ENCODE measurements around the gene FNDC11. TPM values are rescaled to one million over a fixed set of nuclear protein-coding genes. Genes with fewer than 3 reads are reported as not detected.

The FNDC11 gene
- total and polyA plus RNA-seq, 2 of the 13 experiments (the other 11 are each of a cell fraction or from before 2014, with no cell fraction given): 0.07 TPM; not detected in 1

- TF ChIP-seq MXD1 (CRISPR knock-in tag; IDR thresholded peaks at IDR 0.05) (peak; percentile 34; the same call in 1 of the 2 replicates), JUND (CRISPR knock-in tag; IDR thresholded peaks at IDR 0.05) (no peak), ZNF232 (CRISPR knock-in tag; IDR thresholded peaks at IDR 0.05; ENCODE audit: borderline replicate concordance) (no peak), ZNF383 (CRISPR knock-in tag; IDR thresholded peaks at IDR 0.05; ENCODE audit: borderline replicate concordance) (no peak), ETV6 (CRISPR knock-in tag; conservative IDR thresholded peaks at IDR 0.05) (no peak), ZBTB8A (CRISPR knock-in tag; IDR thresholded peaks at IDR 0.05; ENCODE audit: borderline replicate concordance, low read depth) (no peak), ZNF816 (CRISPR knock-in tag; IDR thresholded peaks at IDR 0.05; ENCODE audit: borderline replicate concordance) (no peak), TRIM24 (CRISPR knock-in tag; IDR thresholded peaks at IDR 0.05) (peak; percentile 59; the same call in 1 of the 2 replicates), SMAD9 (CRISPR knock-in tag; IDR thresholded peaks at IDR 0.05) (no peak), SOX5 (CRISPR knock-in tag; IDR thresholded peaks at IDR 0.05; ENCODE audit: borderline replicate concordance) (0 out of 2 replicates have a peak, but pooled peaks have one; percentile 19), MAFG (CRISPR knock-in tag; IDR thresholded peaks at IDR 0.05) (no peak), KDM1A (CRISPR knock-in tag; IDR thresholded peaks at IDR 0.05) (0 out of 2 replicates have a peak, but pooled peaks have one; percentile 41), ZNF75D (CRISPR knock-in tag; IDR thresholded peaks at IDR 0.05; ENCODE audit: borderline replicate concordance) (no peak), USF2 (IDR thresholded peaks at IDR 0.05; ENCODE audit: low read depth, low read length) (no peak), USF2 (CRISPR knock-in tag; IDR thresholded peaks at IDR 0.05; ENCODE audit: borderline replicate concordance) (no peak), AHR (CRISPR knock-in tag; IDR thresholded peaks at IDR 0.05) (peak; percentile 24; the same call in 1 of the 2 replicates), SNRNP70 (IDR thresholded peaks at IDR 0.05; ENCODE audit: low read depth, low read length) (no peak), POLR2A (IDR thresholded peaks at IDR 0.05; ENCODE audit: insufficient read depth in 1 of 2, low read depth in 2 of 2, low read length in 2 of 2) (no peak), HOXA9 (CRISPR knock-in tag; IDR thresholded peaks at IDR 0.05; ENCODE audit: borderline replicate concordance) (no peak), GLI4 (CRISPR knock-in tag; IDR thresholded peaks at IDR 0.05; ENCODE audit: borderline replicate concordance) (no peak), HES4 (CRISPR knock-in tag; IDR thresholded peaks at IDR 0.05; ENCODE audit: borderline replicate concordance) (no peak)
- TF ChIP-seq, protein P1, sequence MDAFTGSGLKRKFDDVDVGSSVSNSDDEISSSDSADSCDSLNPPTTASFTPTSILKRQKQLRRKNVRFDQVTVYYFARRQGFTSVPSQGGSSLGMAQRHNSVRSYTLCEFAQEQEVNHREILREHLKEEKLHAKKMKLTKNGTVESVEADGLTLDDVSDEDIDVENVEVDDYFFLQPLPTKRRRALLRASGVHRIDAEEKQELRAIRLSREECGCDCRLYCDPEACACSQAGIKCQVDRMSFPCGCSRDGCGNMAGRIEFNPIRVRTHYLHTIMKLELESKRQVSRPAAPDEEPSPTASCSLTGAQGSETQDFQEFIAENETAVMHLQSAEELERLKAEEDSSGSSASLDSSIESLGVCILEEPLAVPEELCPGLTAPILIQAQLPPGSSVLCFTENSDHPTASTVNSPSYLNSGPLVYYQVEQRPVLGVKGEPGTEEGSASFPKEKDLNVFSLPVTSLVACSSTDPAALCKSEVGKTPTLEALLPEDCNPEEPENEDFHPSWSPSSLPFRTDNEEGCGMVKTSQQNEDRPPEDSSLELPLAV (CRISPR knock-in tag; conservative IDR thresholded peaks at IDR 0.05; ENCODE audit: low read depth): no peak
- TF ChIP-seq, protein P2, sequence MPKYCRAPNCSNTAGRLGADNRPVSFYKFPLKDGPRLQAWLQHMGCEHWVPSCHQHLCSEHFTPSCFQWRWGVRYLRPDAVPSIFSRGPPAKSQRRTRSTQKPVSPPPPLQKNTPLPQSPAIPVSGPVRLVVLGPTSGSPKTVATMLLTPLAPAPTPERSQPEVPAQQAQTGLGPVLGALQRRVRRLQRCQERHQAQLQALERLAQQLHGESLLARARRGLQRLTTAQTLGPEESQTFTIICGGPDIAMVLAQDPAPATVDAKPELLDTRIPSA (CRISPR knock-in tag; IDR thresholded peaks at IDR 0.05; ENCODE audit: borderline replicate concordance): no peak
- TF ChIP-seq, protein P3, sequence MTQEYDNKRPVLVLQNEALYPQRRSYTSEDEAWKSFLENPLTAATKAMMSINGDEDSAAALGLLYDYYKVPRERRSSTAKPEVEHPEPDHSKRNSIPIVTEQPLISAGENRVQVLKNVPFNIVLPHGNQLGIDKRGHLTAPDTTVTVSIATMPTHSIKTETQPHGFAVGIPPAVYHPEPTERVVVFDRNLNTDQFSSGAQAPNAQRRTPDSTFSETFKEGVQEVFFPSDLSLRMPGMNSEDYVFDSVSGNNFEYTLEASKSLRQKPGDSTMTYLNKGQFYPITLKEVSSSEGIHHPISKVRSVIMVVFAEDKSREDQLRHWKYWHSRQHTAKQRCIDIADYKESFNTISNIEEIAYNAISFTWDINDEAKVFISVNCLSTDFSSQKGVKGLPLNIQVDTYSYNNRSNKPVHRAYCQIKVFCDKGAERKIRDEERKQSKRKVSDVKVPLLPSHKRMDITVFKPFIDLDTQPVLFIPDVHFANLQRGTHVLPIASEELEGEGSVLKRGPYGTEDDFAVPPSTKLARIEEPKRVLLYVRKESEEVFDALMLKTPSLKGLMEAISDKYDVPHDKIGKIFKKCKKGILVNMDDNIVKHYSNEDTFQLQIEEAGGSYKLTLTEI (CRISPR knock-in tag; conservative IDR thresholded peaks at IDR 0.05): no peak
Measured at GRCh38 chr20:63544241-63544957, 9.6 kb upstream of the FNDC11 start (continued).

Data from HepG2 (cell line).